ENCODE data around the gene NPHS2.
"Not testable (repeated sequence)": the region's sequence is repeated elsewhere in the genome, so short reads cannot be mapped to it uniquely, and the experiment has no call there.

Gene NPHS2

DNA sequence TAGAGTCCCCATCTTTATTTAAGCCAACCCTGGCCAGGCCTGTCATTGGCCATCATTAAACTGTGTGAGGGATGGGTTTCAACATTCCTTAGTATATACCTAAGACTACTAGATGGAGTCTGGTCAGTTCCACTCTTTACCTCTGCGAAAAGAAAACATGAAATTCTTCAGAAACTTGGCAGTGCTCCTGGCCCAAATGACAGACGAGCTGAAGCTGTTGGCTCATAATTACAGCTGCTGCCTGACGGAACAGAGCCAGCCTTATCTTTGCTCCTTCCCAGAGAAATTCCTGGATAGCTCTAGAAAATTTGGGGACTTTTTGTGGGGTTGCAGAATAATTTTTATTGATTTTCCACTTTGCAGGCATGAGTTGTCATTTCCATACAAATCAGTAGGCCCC, 30.4 kb downstream of the NPHS2 start:
- H3K4me3 ChIP-seq (replicated peaks; ENCODE audit: low read depth, low read length): no peak overlapping the region
- TF ChIP-seq CTCF (IDR thresholded peaks at IDR 0.05; ENCODE audit: insufficient read depth, low read length, poor library complexity, severe bottlenecking): no peak
- no peaks in the 10 kb centered on the region for H3K27me3 ChIP-seq (replicated peaks; ENCODE audit: control insufficient read depth, insufficient read depth, low read length)
- no peak for DNase-seq (ENCODE audit: extremely low read depth, insufficient read length)
- H3K36me3 ChIP-seq (ENCODE audit: control insufficient read depth, insufficient read depth, low read length): no peaks in the 10 kb centered on the region

GRCh38 chr1:179541774-179542173, 34.0 kb downstream of the NPHS2 start:
- no peak for DNase-seq (ENCODE audit: extremely low read depth, insufficient read length)
- H3K4me3 ChIP-seq (replicated peaks; ENCODE audit: low read depth, low read length): no peak overlapping the region
- no peak for TF ChIP-seq CTCF (IDR thresholded peaks at IDR 0.05; ENCODE audit: insufficient read depth, low read length, poor library complexity, severe bottlenecking)
- H3K36me3 ChIP-seq (ENCODE audit: control insufficient read depth, insufficient read depth, low read length): no peaks in the 10 kb centered on the region
- H3K27me3 ChIP-seq (replicated peaks; ENCODE audit: control insufficient read depth, insufficient read depth, low read length): no peaks in the 10 kb centered on the region

DNA sequence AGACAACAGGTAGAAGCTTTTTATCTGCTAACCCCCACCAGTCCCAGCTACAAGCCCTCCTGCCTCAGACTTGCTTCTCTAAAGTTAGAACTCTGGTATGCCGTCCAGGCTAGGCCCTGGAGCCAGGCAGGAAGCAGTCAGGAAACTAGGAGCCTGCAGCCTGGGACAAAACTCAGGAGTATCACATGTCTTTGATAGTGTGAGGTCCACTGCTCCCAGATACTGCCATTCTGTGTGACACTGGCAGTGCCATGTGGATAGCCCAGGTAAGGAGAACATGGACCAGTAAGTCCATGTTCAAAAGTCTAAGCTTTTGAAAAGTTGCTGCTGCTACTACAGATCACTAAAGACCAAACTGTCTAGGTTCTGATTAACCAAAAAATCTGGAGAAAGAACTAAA, 45.4 kb downstream of the NPHS2 start:
- H3K27me3 ChIP-seq (replicated peaks; ENCODE audit: control insufficient read depth, insufficient read depth, low read length): no peaks in the 10 kb centered on the region
- no peak for DNase-seq (ENCODE audit: extremely low read depth, insufficient read length)
- no peaks in the 10 kb centered on the region for H3K36me3 ChIP-seq (ENCODE audit: control insufficient read depth, insufficient read depth, low read length)
- no peak for TF ChIP-seq CTCF (IDR thresholded peaks at IDR 0.05; ENCODE audit: insufficient read depth, low read length, poor library complexity, severe bottlenecking)
- no peak overlapping the region for H3K4me3 ChIP-seq (replicated peaks; ENCODE audit: low read depth, low read length)

DNA sequence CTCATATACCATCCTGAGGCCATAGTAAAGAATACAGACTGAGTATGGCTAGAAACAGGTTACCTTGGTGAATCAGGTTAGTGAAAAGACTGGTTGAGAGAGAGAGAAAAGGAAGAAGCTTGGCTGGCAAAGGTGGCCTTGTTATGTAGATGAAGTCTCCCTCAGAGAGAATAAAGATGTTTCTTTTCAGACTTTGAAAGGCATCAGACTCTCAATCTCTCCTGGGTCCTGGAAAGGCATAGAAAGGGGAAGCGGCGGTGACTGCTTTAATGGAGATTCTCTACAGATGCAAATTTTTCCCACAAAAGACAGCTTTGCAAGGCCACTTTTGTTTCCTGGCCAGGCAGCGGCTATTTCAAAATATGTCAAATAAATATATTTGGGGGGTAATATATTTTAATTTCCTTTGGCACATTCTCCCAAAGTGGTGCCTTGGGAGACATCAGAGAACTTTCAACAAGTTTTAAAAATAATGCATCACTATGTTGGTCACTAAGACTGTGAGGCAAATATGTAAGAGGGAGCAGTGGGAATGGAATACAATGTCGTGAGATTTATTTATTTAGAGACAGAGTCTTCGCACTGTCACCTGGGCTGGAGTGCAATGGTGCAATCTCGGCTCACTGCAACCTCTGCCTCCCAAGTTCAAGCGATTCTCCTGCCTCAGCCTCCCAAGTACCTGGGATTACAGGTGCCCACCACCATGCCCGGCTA, 46.1 kb downstream of the NPHS2 start:
- no peak for DNase-seq (ENCODE audit: extremely low read depth, insufficient read length)
- no peak for TF ChIP-seq CTCF (IDR thresholded peaks at IDR 0.05; ENCODE audit: insufficient read depth, low read length, poor library complexity, severe bottlenecking)
- H3K36me3 ChIP-seq (ENCODE audit: control insufficient read depth, insufficient read depth, low read length): no peaks in the 10 kb centered on the region
- no peak overlapping the region for H3K4me3 ChIP-seq (replicated peaks; ENCODE audit: low read depth, low read length)
- no peaks in the 10 kb centered on the region for H3K27me3 ChIP-seq (replicated peaks; ENCODE audit: control insufficient read depth, insufficient read depth, low read length)

- not testable (repeated sequence) for H3K36me3 ChIP-seq (ENCODE audit: control insufficient read depth, insufficient read depth, low read length); H3K4me3 ChIP-seq (replicated peaks; ENCODE audit: low read depth, low read length); DNase-seq (ENCODE audit: extremely low read depth, insufficient read length); H3K27me3 ChIP-seq (replicated peaks; ENCODE audit: control insufficient read depth, insufficient read depth, low read length)
These were observed 57.2 kb downstream of the NPHS2 start for GRCh38 chr1:179518544-179518943.

- TF ChIP-seq CTCF (IDR thresholded peaks at IDR 0.05; ENCODE audit: insufficient read depth, low read length, poor library complexity, severe bottlenecking): no peak
- H3K4me3 ChIP-seq (replicated peaks; ENCODE audit: low read depth, low read length): no peak overlapping the region
- no peaks in the 10 kb centered on the region for H3K27me3 ChIP-seq (replicated peaks; ENCODE audit: control insufficient read depth, insufficient read depth, low read length)
- no peak for DNase-seq (ENCODE audit: extremely low read depth, insufficient read length)
- no peaks in the 10 kb centered on the region for H3K36me3 ChIP-seq (ENCODE audit: control insufficient read depth, insufficient read depth, low read length)
These were observed 58.6 kb downstream of the NPHS2 start for GRCh38 chr1:179516976-179517705.
